Nephron progenitor cell (in vitro differentiated cells): ENCODE measurements around the gene RNF183.
A peak's percentile ranks its signal among the peaks of the same experiment; 100 is the strongest.

ENCODE experiments used
- DNase-seq: peaks from one replicate; pipeline ENCODE4 v3.0.0; 2021
- H3K27ac Mint-ChIP-seq: 2 replicates; pipeline ENCODE4 v1.8.0; 2021; ENCODE audit warnings: mild to moderate bottlenecking, moderate library complexity, mixed read lengths
- H3K27me3 Mint-ChIP-seq: 2 replicates; pipeline ENCODE4 v1.8.0; 2021; ENCODE audit warnings: mild to moderate bottlenecking, low read depth, mixed read lengths; ENCODE audit not compliant: poor library complexity
- H3K36me3 Mint-ChIP-seq: 2 replicates; pipeline ENCODE4 v1.8.0; 2021; ENCODE audit warnings: low read depth, mixed read lengths
- H3K4me1 Mint-ChIP-seq: 2 replicates; pipeline ENCODE4 v1.8.0; 2021; ENCODE audit warnings: mixed read lengths
- H3K4me3 Mint-ChIP-seq: 2 replicates; pipeline ENCODE4 v1.8.0; 2021; ENCODE audit warnings: mild to moderate bottlenecking, moderate library complexity, mixed read lengths
- H3K9me3 Mint-ChIP-seq: 2 replicates; pipeline ENCODE4 v1.8.0; 2021; ENCODE audit warnings: mild to moderate bottlenecking, moderate library complexity, mixed read lengths
- CTCF ChIP-seq: fragments of 200-600 bp; sonication (generic); IDR thresholded peaks from 2 replicates; pipeline ENCODE4 v1.5.0; 2021; ENCODE audit warnings: antibody characterized with exemption

The RNF183 gene

GRCh38 chr9:113341712-113342410 is 38.7 kb upstream of the RNF183 start:
- Mint-ChIP-seq H3K36me3 (no peaks in the 10 kb centered on the region), H3K9me3 (no peaks in the 10 kb centered on the region), H3K27me3 (peaks cover 44% of the 10 kb centered on the region), H3K4me3 (peak overlapping the region; percentile 86), H3K4me1 (peaks cover 8% of the 10 kb centered on the region), H3K27ac (no peak overlapping the region)
- no peak for DNase-seq
- no peak for TF ChIP-seq CTCF

DNA sequence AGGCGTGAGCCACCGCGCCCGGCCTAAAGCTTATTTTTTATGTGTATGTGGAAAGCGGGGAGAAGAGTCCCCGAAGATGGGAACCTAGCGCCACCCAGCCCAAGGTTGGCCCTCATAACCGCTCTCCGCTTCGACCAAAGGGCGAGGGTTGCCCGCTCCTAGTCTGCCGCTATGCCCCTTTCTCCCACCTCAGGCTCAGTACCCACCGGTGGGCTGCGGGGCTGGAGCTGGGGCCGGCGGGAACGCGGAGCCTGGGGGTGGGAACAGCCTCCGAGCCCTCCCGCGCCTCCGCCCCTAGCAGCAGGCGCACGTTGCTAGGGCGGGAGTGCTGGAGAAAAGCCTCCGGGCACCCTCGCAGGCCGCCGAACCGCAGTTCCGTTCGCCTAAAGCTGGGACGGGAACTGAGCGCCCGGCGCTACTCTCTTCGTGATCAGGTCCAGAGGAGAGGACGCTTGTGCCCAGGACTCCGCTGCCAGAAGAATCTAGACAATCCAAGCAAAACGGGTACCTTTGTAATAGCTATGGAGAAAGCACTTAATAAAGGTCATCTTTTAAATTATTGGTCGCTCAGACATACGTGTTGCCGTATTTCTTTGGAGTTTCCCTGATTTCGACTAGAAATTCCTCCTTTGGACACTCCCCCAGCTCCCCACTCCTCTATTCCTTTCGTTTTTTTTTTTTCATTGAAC is 37.0 kb upstream of the RNF183 start, which contains the start of gene WDR31:
Gene WDR31 (minus strand): TSS at position 265 of the 689 bp plus-strand sequence. CDS start 8,253 bp downstream, outside the sequence.
- peak; percentile 89 for DNase-seq
- H3K36me3 Mint-ChIP-seq, result no peaks in the 10 kb centered on the region
- H3K4me1 Mint-ChIP-seq, result peaks cover 8% of the 10 kb centered on the region
- peaks cover 27% of the 10 kb centered on the region for H3K27me3 Mint-ChIP-seq
- H3K27ac Mint-ChIP-seq, result no peak within 1 kb of the TSS
- no peak for TF ChIP-seq CTCF
- H3K4me3 Mint-ChIP-seq, result peak within 1 kb of the TSS; percentile 86
- H3K9me3 Mint-ChIP-seq, result no peaks in the 10 kb centered on the region

DNA sequence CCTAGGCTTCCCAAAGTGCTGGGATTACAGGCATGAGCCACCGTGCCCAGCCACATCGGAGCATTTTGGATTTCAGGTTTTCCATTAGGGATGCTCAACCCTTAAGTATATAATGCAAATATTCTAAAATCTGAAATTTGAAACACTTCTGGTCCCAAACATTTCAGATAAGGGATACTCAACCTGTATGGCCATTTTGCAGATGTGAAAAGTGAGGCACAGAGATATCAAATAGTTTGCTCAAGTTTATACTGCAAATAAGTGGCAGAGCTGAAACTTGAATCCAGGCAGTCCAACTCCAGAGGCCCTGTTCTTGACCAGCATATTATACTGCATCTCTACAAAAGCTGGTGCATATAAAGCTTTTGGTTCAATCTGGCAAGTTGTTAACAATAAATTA is 34.5 kb upstream of the RNF183 start:
- Mint-ChIP-seq H3K4me1 (peaks cover 8% of the 10 kb centered on the region), H3K27ac (no peak overlapping the region), H3K36me3 (peaks cover 3% of the 10 kb centered on the region), H3K4me3 (no peak overlapping the region), H3K9me3 (no peaks in the 10 kb centered on the region), H3K27me3 (peaks cover 16% of the 10 kb centered on the region)
- no peak for DNase-seq
- TF ChIP-seq CTCF, result no peak

- Mint-ChIP-seq H3K4me1 (peaks cover 12% of the 10 kb centered on the region), H3K27ac (no peak overlapping the region), H3K4me3 (no peak overlapping the region), H3K27me3 (no peaks in the 10 kb centered on the region), H3K9me3 (no peaks in the 10 kb centered on the region), H3K36me3 (peaks cover 5% of the 10 kb centered on the region)
- DNase-seq, result no peak
- no peak for TF ChIP-seq CTCF
Measured at GRCh38 chr9:113331780-113332179, 28.6 kb upstream of the RNF183 start.

- no peak overlapping the region for H3K27ac Mint-ChIP-seq
- H3K27me3 Mint-ChIP-seq, result peaks cover 7% of the 10 kb centered on the region
- no peaks in the 10 kb centered on the region for H3K9me3 Mint-ChIP-seq
- TF ChIP-seq CTCF, result no peak
- H3K4me1 Mint-ChIP-seq, result peaks cover 12% of the 10 kb centered on the region
- H3K36me3 Mint-ChIP-seq, result peaks cover 5% of the 10 kb centered on the region
- no peak for DNase-seq
- H3K4me3 Mint-ChIP-seq, result no peak overlapping the region
Measured at GRCh38 chr9:113328045-113328782, 25.0 kb upstream of the RNF183 start.
